Ectodermal cell (in vitro differentiated cells): ENCODE data around the gene P2RY8.
A peak's percentile ranks its signal among the peaks of the same experiment; 100 is the strongest.

ENCODE experiments used
- H3K27ac ChIP-seq: 2 replicates; pipeline ENCODE4 v1.7.0; 2013; ENCODE audit warnings: mild to moderate bottlenecking, low read depth, low read length; ENCODE audit not compliant: insufficient read depth, poor library complexity, severe bottlenecking
- H3K27me3 ChIP-seq: 2 replicates; pipeline ENCODE4 v1.7.0; 2013; ENCODE audit warnings: mild to moderate bottlenecking, low read length; ENCODE audit not compliant: insufficient read depth, control insufficient read depth, poor library complexity, severe bottlenecking
- H3K36me3 ChIP-seq: one replicate; pipeline ENCODE4 v1.7.0; 2013; ENCODE audit warnings: low read length; ENCODE audit not compliant: control insufficient read depth, insufficient read depth
- H3K4me1 ChIP-seq: one replicate; pipeline ENCODE4 v1.7.0; 2013; ENCODE audit warnings: low read length; ENCODE audit not compliant: control insufficient read depth, insufficient read depth
- H3K4me3 ChIP-seq: 2 replicates; pipeline ENCODE4 v1.7.0; 2013; ENCODE audit warnings: low read depth, low read length, control low read depth; ENCODE audit not compliant: insufficient read depth
- H3K9me3 ChIP-seq: 2 replicates; pipeline ENCODE4 v1.7.0; 2013; ENCODE audit warnings: mild to moderate bottlenecking, low read length, moderate library complexity; ENCODE audit not compliant: control insufficient read depth
- WGBS, 2 experiments: methylation state at CpG; one replicate each; pipeline ENCODE4 v1.1.7; 2013; ENCODE audit warnings: missing lambda C conversion rate in 2 of 2; 5-methylcytosine and 5-hydroxymethylcytosine counted together

The P2RY8 gene

GRCh38 chrX:1465286-1466231, 71.4 kb downstream of the P2RY8 start:
- H3K36me3 ChIP-seq, result no peaks in the 10 kb centered on the region
- 67 to 70% methylated on average over 75 of the region's 75 CpGs for WGBS, 2 experiments
- H3K27ac ChIP-seq, result no peak overlapping the region
- no peaks in the 10 kb centered on the region for H3K4me1 ChIP-seq
- H3K4me3 ChIP-seq, result no peak overlapping the region
- peaks cover 45% of the 10 kb centered on the region for H3K27me3 ChIP-seq
- no peaks in the 10 kb centered on the region for H3K9me3 ChIP-seq

DNA sequence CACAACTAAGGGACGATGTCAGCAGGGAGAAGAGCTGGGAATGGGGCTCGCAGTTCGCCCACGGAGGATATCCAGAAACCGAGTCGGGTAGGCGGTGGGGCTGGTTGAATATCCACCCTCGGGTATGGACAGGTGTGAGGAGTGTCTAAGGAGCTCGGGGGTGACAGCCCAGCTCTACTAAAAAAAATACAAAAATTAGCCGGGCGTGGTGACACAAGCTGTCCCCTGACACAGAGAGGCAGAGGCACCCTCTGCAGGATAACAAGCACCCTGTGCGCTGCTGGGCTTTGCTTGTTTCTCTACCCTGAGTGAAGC, 72.1 kb downstream of the P2RY8 start:
- Histone ChIP-seq H3K9me3 (no peaks in the 10 kb centered on the region), H3K27me3 (peaks cover 45% of the 10 kb centered on the region), H3K4me3 (no peak overlapping the region), H3K27ac (no peak overlapping the region), H3K36me3 (no peaks in the 10 kb centered on the region), H3K4me1 (no peaks in the 10 kb centered on the region)
- WGBS, 2 experiments, result 81 to 85% methylated on average over 12 of the region's 12 CpGs

GRCh38 chrX:1464041-1464970, 72.7 kb downstream of the P2RY8 start:
- no peak overlapping the region for H3K27ac ChIP-seq

GRCh38 chrX:1463581-1463980, 73.4 kb downstream of the P2RY8 start:
- Histone ChIP-seq H3K27me3 (peaks cover 45% of the 10 kb centered on the region), H3K4me1 (no peaks in the 10 kb centered on the region), H3K9me3 (no peaks in the 10 kb centered on the region), H3K4me3 (no peak overlapping the region), H3K27ac (no peak overlapping the region), H3K36me3 (no peaks in the 10 kb centered on the region)
- WGBS, 2 experiments, result 91 to 92% methylated on average over 5 of the region's 5 CpGs

More at GRCh38 chrX:1464041-1464970, 72.7 kb downstream of the P2RY8 start:
- no peaks in the 10 kb centered on the region for H3K4me1 ChIP-seq
- no peak overlapping the region for H3K4me3 ChIP-seq
- WGBS, 2 experiments, result 84 to 87% methylated on average over 24 of the region's 24 CpGs
- H3K27me3 ChIP-seq, result peaks cover 45% of the 10 kb centered on the region
- H3K36me3 ChIP-seq, result no peaks in the 10 kb centered on the region
- H3K9me3 ChIP-seq, result no peaks in the 10 kb centered on the region

- 79 to 83% methylated on average over 19 of the region's 19 CpGs for WGBS, 2 experiments
- no peak overlapping the region for H3K27ac ChIP-seq
- H3K36me3 ChIP-seq, result no peaks in the 10 kb centered on the region
- no peaks in the 10 kb centered on the region for H3K4me1 ChIP-seq
- no peak overlapping the region for H3K4me3 ChIP-seq
- peaks cover 43% of the 10 kb centered on the region for H3K27me3 ChIP-seq
- H3K9me3 ChIP-seq, result no peaks in the 10 kb centered on the region
Observed at GRCh38 chrX:1462596-1463251, 74.3 kb downstream of the P2RY8 start.

DNA sequence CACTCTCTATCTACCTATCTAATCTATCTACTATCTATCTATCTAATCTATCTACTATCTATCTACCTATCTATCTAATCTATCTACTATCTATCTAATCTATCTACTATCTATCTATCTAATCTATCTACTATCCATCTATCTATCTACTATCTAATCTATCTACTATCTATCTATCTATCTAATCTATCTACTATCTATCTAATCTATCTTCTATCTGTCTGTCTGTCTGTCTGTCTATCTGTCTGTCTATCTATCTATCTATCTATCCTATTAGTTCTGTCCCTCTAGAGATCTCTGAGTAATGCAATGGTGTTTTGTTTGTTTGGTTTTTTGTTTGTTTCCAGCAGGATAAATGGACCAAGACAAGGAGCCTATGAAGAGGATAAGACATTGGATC, 74.9 kb downstream of the P2RY8 start:
- Histone ChIP-seq H3K27me3 (peaks cover 37% of the 10 kb centered on the region), H3K27ac (no peak overlapping the region), H3K4me1 (no peaks in the 10 kb centered on the region), H3K36me3 (no peaks in the 10 kb centered on the region), H3K9me3 (no peaks in the 10 kb centered on the region), H3K4me3 (no peak overlapping the region)

DNA sequence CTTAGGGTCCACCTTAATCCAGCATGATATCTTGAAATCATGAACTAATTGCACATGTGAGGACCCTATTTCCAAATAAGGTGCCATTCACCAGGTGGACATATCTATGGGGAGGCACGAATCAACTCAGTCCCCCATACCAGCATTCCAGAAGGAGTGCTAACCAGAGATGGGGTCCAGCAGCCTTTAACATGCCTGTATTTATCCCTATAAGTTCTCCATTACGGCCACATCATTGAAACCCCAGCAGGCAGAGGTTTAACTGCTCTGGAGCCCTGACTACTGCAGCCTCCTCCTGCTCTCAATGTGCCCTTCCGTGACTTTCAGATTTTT, 81.1 kb downstream of the P2RY8 start:
- WGBS, 2 experiments, result 86 to 88% methylated on average over 3 of the region's 3 CpGs
- no peaks in the 10 kb centered on the region for H3K4me1 ChIP-seq
- no peaks in the 10 kb centered on the region for H3K9me3 ChIP-seq
- H3K36me3 ChIP-seq, result no peaks in the 10 kb centered on the region
- H3K27ac ChIP-seq, result no peak overlapping the region
- no peaks in the 10 kb centered on the region for H3K27me3 ChIP-seq
- no peak overlapping the region for H3K4me3 ChIP-seq

- Histone ChIP-seq H3K4me3 (peak overlapping the region; percentile 8), H3K27me3 (no peaks in the 10 kb centered on the region), H3K36me3 (peaks cover 6% of the 10 kb centered on the region), H3K9me3 (no peaks in the 10 kb centered on the region), H3K4me1 (no peaks in the 10 kb centered on the region), H3K27ac (no peak overlapping the region)
- WGBS, 2 experiments, result 13 to 16% methylated on average over 42 to 45 of the region's 45 CpGs
Observed at GRCh38 chrX:1453951-1454785, 82.8 kb downstream of the P2RY8 start.

GRCh38 chrX:1453395-1453783, 83.6 kb downstream of the P2RY8 start:
- H3K4me3 ChIP-seq, result peak overlapping the region; percentile 51
- H3K9me3 ChIP-seq, result no peaks in the 10 kb centered on the region
- peaks cover 14% of the 10 kb centered on the region for H3K36me3 ChIP-seq
- no peaks in the 10 kb centered on the region for H3K27me3 ChIP-seq
- no peak overlapping the region for H3K27ac ChIP-seq
- WGBS, 2 experiments, result 2% methylated on average over 33 to 34 of the region's 34 CpGs
- H3K4me1 ChIP-seq, result no peaks in the 10 kb centered on the region
